KOPT-K1 (cell line): Measurements from ENCODE around the gene TMOD3.

Experiments used
- H3K27ac ChIP-seq: fragments of 200-600 bp; sonication (generic); 2 replicates; pipeline ENCODE4 v1.5.1; 2016; ENCODE audit warnings: antibody characterized with exemption, mild to moderate bottlenecking, low read depth, low read length; ENCODE audit not compliant: poor library complexity, severe bottlenecking
- H3K36me3 ChIP-seq: fragments of 200-600 bp; sonication (generic); 2 replicates; pipeline ENCODE4 v1.5.1; 2017; ENCODE audit warnings: antibody characterized with exemption, mild to moderate bottlenecking, low read length, moderate library complexity; ENCODE audit not compliant: insufficient read depth
- H3K9me3 ChIP-seq: fragments of 200-600 bp; sonication (generic); 2 replicates; pipeline ENCODE4 v1.5.1; 2017; ENCODE audit warnings: antibody characterized with exemption, low read length, mild to moderate bottlenecking; ENCODE audit not compliant: insufficient read depth, poor library complexity, severe bottlenecking

Gene TMOD3

GRCh38 chr15:51939216-51939615 lies 109.8 kb downstream of the TMOD3 start:
- H3K9me3 ChIP-seq, result no peaks in the 10 kb centered on the region
- H3K36me3 ChIP-seq, result peaks cover 76% of the 10 kb centered on the region
- no peak overlapping the region for H3K27ac ChIP-seq

GRCh38 chr15:51947124-51947523 lies 117.7 kb downstream of the TMOD3 start:
- H3K36me3 ChIP-seq, result peaks cover 96% of the 10 kb centered on the region
- no peak overlapping the region for H3K27ac ChIP-seq
- H3K9me3 ChIP-seq, result no peaks in the 10 kb centered on the region

- H3K36me3 ChIP-seq, result peaks cover 99% of the 10 kb centered on the region
- no peak overlapping the region for H3K27ac ChIP-seq
- H3K9me3 ChIP-seq, result no peaks in the 10 kb centered on the region
Observed at GRCh38 chr15:51952805-51953204, 123.4 kb downstream of the TMOD3 start.

- H3K9me3 ChIP-seq, result no peaks in the 10 kb centered on the region
- H3K36me3 ChIP-seq, result peaks cover 98% of the 10 kb centered on the region
- no peak overlapping the region for H3K27ac ChIP-seq
Observed at GRCh38 chr15:51955504-51955903, 126.1 kb downstream of the TMOD3 start.
